ENCODE data around the gene MAML3.

DNA sequence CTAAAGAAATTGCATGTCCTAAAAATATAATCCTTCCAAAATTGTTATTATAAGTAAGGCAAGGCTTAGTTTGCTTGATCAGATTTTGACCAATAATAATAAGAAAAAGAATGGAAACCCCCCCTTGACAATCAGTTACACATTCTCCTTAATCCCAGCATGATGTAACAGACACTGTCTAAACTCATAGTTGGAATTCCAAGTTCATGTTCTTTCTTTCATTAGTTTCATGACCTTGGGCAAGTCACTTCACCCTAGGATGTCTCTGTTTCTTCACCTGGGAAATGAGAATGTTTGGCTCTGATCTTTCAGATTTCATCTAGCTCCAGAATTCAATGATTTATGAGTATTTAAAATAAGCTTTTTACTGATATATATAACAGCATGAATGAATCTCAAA lies 64.8 kb downstream of the MAML3 start:
- TF ChIP-seq, protein P1, sequence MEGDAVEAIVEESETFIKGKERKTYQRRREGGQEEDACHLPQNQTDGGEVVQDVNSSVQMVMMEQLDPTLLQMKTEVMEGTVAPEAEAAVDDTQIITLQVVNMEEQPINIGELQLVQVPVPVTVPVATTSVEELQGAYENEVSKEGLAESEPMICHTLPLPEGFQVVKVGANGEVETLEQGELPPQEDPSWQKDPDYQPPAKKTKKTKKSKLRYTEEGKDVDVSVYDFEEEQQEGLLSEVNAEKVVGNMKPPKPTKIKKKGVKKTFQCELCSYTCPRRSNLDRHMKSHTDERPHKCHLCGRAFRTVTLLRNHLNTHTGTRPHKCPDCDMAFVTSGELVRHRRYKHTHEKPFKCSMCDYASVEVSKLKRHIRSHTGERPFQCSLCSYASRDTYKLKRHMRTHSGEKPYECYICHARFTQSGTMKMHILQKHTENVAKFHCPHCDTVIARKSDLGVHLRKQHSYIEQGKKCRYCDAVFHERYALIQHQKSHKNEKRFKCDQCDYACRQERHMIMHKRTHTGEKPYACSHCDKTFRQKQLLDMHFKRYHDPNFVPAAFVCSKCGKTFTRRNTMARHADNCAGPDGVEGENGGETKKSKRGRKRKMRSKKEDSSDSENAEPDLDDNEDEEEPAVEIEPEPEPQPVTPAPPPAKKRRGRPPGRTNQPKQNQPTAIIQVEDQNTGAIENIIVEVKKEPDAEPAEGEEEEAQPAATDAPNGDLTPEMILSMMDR (conservative IDR thresholded peaks at IDR 0.05; ENCODE audit: low read depth in 2 of 2): no peak
- no peak for TF ChIP-seq EZH2 (IDR thresholded peaks at IDR 0.05; ENCODE audit: low read depth, unreplicated experiment)
